Activated gamma-delta T cell treated with Interleukin-2 at 50 U/mL for 16 hours (primary cell): ENCODE results near the gene TINAG.
"Not testable (repeated sequence)": the region's sequence is repeated elsewhere in the genome, so short reads cannot be mapped to it uniquely, and the experiment has no call there.

Source experiments
- DNase-seq: peaks from one replicate; pipeline ENCODE4 v3.0.0-alpha.2; 2020

The TINAG gene

DNA sequence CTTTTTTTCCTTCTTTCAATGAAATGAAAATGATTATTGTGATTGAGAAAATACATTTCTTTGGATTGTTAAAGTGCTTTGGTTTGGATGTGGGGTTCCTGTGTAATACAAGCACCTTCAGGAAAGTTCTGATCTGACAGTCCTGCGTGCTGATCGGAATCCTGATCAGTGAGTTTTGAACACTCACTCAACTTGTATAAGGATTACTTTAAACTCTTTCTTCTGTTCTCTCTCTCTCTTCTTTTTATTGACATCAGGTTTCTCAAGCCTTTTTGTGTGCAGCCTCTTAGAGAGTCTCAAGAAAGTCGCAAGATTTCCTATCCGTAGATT is 710 bp downstream of the TINAG start:
- DNase-seq, result no peak

DNA sequence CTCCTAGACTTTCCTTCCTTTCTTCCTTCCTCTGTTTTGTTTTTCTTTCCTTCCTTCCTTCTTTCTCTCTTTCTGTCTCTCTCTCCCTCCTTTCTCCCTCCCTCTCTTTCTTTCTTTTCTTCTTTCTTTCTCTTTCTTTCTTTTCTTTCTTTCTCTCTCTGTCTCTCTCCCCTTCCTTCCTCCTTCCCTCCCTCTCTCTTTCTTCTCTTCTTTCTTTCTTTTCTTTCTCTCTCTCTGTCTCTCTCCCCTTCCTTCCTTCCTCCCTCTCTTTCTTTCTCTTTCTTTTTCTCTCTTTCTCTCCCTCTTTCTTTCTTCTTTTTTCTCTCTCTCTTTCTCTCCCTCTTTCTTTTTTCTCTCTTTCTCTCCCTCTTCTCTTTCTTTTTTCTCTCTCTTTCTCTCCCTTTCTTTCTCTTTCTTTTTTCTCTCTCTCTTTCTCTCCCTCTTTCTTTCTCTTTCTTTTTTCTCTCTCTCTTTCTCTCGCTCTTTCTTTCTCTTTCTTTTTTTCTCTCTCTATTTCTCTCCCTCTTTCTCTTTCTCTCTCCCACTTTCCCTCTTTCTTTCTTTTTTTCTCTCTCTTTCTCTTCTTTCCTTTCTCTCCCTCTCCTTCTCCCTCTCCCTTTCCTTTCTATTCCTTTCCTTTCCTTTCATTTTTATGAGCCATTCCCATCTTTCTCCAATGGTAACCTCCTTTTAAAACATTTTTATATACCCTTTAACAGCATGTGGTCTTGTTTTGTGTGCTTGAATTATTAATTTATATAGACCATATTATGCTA is 2.3 kb downstream of the TINAG start:
- DNase-seq, result no peak

DNA sequence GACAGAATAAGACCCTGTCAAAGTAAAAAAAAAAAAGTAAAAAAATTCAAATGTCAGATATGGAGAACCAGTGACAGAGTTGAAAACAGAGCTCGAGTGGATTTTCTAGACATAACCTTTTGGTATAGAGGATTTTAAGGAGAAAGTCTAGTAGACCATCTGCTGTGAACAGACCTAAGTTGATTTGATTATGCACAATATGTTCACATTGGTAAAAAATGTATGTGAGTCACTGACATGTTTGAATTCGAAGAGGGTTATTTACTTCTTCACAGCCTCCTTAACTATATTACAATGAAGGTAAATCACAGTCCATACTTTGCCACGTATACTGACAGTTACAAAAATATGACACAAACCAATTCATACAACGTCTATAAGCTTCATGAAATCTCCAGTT is 7.4 kb downstream of the TINAG start:
- DNase-seq, result no peak

DNA sequence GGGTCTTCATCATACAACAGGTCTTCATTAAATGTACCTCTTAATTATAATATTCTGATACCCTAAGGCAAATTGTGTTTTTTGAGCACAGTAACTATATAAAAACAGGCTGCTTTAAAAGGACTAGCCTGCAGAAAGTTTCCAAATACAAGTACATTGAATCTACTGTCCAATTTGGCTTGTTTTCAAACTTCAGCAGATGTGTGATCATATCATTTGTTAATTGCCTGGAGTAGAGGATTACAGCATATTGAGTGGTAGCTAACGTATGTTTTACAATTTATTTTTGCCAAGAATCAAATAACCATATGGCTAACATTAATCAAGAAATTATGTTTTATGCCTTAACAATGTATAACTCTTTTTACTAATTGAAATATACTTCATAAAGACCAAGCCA is 12.6 kb downstream of the TINAG start:
- DNase-seq, result no peak

DNA sequence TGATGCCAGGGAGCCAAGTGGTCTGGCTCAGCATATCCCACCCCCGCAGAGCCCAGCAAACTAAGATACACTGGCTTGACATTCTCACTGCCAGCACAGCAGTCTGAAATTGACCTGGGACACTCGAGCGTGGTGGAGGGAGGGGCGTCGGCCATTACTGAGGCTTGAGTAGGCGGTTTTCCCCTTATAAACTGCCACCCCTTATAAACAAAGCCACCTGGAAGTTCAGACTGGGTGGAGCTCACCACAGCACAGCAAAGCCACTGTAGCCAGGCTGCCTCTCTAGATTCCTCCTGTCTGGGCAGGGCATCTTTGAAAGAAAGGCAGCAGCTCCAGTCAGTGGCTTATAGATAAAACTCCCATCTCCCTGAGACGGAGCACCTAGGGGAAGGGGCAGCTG is 19.4 kb downstream of the TINAG start:
- no peak for DNase-seq

DNA sequence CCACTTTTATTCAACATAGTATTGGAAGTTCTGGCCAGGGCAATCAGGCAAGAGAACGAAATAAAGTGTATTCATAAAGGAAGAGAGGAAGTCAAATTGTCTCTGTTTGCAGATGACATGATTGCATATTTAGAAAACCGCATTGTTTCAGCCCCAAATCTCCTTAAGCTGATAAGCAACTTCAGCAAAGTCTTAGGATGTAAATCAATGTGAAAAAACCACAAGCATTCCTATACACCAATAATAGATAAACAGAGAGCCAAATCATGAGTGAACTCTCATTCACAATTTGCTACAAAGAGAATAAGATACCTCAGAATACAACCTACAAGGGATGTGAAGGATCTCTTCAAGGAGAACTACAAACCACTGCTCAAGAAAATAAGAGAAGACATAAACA is 23.3 kb downstream of the TINAG start:
- not testable (repeated sequence) for DNase-seq

DNA sequence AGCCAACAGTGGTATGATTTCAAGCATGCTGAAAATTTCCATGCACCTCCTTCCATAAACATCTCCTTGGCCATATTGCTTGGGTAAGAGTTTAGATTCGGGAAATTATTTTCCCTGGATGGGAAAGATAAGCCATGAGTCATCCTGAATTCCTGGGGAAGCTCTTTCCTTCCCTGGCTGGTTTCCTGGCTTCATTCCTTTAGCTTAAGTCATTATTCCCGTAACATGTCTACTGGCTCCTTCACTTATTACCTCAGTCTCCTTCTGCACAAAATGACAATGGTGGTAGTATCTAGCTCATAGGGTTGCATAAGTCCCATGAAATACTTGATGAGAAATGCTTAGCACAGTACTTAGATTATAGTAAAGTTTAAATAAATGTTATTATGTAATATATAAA is 27.6 kb downstream of the TINAG start:
- DNase-seq, result no peak

DNA sequence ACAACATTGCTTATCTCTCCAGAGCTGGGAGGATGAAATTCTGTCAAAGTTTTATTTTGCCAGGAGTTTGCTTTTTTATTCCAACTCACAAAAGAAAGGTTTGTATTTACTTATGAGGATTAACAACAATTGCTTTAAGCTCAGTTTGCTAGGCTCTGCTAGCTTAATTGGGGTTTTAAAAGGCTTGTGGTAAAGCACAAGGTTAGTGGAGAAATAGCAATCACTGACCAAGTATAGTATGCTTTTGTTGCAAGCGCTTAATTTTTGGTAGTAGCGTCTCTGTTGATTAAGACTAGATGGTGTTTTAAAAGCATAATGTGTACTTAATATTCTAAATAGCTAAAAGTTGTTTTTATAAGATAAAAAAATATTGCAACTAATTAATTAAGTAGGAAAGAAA is 45.7 kb downstream of the TINAG start:
- no peak for DNase-seq

DNA sequence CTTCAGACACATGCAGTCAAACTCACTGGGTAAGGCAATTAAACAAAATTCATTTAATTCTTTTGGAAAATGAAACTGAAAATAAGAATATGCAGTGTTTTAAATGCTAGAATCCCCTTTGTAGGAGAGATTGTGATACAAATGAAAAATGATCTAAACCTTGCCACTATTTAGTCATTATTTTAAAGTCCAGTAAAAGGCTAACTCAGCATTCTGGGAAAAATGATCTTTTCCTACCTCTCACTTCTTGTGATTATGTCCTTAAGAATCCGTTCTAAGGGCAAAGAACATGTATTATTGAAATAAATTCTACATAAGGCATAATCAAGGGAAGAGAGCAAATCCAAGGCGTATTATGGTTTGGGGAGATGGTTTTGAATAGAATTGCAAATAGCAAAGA is 46.4 kb downstream of the TINAG start:
- no peak for DNase-seq

DNA sequence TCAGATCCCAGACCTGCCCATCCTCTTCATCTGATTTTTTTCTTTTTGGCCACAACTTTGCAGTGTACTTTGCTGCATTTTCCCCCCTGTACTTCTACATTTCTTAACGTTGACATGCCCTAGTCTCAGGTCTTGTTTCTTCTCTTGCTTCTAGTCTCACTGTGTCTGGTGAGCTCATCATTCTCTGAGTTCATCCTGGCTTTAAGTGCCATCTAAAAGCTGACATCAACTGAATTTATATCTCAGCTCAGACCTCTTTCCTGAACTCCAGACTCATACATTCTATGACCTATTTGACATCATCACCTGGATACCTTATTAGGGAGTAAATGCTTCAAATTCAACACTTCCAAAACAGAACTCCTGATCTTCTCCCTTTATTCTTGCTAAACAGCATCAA is 48.9 kb downstream of the TINAG start:
- DNase-seq, result no peak

DNA sequence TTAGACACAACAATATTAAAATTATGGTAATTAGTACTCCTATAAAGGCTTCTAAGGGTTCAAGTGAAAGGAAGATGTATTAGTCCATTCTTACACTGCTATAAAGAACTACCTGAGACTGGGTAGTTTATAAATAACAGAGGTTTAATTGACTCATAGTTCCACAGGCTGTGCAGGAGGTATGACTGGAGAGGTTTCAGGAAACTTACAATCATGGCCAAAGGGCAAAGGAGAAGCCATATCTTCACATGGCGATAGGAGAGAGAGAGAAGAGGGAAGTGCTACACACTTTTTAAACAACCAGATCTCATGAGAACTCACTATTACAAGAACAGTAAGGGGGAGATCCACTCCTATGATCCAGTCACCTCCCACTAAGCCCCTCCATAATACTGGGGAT is 52.9 kb downstream of the TINAG start:
- DNase-seq, result no peak

DNA sequence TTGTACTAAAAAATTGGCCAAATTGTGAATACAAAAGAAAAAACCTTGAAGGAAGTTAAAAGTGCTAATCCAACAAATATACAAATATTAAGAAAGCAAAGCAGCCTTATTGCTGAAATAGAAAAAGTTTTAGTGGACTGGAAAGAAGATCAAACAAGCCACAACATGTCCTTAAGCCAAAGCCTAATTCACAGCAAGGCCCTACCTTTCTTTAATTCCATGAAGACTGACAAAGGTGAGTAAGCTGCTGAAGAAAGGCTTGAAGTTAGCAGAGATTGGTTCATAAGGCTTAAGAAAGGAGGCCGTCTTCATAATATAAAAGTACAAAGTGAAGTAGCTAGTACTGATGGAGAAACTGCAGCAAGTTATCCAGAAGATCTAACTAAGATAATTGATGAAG is 53.5 kb downstream of the TINAG start:
- DNase-seq, result no peak

DNA sequence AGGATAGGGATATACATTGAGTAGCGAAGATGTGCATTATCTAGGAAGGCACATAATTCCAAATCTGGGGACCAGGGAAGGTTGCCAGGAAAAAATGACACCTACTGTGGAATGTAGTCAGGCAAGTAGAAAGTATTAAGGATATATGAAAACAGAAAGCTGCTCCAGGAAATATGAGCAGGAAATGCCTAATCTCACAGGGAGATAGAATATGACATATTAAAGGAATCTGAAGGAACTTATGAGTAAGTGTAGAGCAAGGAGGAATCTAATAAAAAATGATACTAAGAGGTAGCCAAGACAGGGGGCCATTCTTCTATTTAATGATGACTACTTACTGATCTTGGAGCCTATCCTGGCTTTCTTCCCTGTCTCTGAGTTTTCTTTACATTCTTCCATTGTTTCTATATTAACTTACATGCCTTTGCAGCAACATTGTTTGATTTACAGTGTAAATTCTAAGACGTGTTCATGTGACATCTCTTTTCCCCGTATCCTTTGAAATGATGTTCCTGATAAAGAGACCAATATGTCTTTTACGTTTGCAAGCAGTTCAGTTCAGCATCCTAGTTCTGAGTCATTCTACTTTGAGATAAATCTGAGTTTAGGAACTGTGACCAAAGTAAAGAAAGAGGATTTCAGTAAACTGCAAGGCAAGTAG is 58.6 kb downstream of the TINAG start:
- no peak for DNase-seq

DNA sequence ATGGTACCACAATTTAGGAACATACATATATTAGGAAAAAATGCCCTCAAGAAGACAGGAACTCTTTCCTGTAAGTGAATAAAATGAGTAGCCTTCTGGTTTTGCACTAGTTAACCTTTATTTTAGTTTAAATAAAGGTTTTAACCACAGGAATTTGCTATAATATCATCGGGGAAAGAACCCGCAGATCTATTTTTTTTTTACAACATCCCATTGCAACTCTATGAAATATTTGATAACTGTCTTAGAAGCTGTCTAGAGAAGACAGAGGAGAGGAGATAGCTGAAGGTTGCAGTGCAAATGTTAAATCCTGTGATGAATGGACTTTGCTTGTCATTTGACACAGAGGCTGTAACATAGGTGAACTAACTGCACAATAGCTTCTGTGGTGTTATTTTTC is 69.5 kb downstream of the TINAG start:
- no peak for DNase-seq

DNA sequence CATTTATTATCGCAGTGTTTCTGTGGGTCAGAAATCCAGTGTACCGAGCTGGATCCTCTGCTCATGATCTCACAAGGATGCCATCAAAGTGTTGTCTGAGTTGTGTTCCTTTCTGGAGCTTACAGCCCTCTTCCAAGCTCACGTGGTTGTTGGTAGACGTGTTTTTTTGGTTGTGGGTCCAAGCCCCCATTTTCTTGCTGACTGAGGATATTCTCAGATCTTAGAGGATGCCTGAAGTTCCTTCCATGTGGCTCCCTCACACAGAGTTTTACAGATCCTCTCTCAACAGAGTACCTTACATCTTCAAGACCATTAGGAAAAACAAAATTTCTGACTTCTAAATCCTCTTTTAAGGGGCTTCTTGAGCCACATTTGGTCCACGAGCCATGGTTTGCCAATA is 78.1 kb downstream of the TINAG start:
- no peak for DNase-seq

DNA sequence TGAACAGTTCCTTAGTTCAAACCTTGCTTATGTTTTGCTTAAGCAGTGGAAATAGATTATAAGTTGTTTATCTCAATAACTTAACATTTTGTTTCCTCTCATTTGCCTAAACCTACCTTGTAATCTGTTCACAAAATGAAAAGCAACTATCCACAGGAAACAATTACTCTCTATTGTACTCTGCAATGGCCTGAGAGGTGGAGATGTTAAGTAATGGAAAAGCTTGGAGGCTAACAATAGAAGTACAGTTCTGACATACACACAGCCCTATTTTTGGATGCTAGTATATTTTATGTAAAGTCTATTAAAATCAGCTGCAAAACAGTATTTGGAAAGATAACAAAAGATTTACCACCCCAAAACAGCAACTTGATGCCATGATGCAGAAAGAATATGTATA is 82.1 kb downstream of the TINAG start:
- no peak for DNase-seq

DNA sequence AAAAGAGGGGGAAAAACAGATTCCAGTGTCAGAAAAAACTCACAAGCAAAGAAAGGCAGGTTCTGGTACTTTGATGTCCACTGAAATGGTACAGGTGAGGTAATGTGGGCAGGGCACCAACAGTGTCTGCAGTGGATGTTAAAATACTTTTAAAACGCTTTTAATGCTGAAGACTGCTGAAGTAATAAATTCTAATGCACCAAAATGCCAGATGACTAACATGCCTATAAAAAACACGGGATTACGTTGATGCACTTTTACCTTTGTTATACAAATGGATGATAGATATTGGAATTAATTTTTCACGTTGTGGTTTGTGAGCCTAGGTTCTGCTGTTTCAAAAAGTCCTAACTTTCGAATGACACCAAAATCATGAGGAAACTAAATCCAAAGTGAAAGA is 83.3 kb downstream of the TINAG start:
- DNase-seq, result no peak

DNA sequence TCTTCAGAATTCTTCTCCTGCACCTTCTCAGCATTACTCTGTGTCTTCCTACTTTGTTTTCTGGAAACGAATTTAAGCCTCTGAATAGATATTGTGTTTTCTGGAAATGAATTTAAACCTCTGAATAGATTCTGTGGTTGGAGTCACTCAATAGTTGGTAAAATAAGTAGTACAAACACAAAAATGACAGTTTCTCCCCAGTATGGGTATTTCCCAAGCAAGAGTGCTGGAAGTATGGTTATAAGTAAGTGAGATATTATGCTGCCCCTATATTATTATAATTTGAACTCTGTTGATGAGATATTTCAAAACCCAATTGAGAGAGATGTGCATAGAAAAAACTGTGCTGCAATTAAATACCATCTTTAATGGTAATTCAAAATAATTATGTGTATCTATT is 94.9 kb downstream of the TINAG start:
- DNase-seq, result no peak

DNA sequence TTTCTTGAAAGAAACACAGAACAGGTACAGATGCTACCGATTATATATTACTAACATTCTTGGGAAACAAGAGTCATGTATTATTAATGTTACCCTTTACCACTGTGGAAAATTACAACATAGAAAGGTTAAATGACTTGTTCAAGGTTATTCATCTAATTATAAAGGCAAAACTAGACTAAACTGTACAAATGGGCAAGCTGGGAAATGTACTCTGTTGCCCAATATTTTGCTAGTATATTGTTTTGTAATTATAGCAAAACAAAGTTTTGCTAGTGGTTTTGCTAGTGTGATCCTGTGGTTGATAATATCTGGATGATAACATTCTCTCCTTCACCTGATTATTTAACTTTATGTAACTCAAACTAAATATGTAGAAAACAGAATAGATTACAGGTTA is 96.5 kb downstream of the TINAG start:
- no peak for DNase-seq

DNA sequence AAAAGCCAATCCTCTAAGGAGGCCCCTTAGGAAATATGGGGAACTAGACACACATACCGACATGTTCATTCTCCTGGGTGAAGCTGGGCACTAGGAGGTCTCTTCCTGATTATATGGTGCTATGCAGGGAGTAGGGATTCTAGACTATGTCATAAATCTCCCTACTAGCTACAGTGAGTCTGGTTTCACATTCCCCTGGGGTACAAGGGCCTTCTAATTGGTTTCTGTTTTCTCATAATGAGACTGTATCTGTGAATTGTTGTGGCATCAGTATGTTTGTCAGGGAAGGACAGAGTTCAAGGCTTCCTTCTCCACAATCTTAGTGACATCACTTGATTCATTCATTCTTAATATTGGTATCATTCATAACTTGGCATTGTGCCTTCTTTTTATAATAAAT is 103.5 kb downstream of the TINAG start:
- DNase-seq, result no peak

DNA sequence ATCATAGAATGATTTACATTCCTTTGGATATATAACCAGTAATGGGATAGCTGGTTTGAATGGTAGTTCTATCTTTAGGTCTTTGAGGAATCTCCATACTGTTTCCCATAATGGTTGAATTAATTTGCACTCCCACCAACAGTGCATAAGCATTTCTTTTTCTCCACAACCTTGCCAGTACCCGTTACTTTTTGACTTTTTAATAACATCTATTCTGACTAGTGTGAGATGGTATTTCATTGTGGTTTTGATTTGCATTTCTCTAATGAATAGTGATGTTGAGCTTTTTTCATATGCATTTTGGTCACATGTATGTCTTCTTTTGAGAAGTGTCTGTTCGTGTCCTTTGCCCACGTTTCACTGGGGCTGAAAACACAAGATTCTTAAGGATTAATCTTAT is 107.3 kb downstream of the TINAG start:
- no peak for DNase-seq

DNA sequence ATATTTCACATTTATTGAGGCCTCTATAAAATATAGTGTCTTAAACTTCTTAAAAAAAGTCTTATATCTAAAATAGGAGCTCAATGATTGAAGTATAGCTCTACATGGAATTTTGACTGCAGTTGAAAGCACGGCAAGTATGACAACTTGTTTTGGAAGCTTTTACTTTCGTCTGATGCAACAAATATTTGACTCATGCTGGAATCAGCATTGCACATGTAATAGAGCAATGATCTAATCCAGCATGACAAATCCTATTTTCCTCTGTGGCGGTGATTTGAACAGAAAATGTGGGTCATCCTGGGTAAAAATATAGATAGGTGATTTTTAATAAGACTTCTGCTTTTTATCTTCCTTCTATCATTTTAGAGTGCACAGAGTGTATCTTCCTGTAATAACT is 111.6 kb downstream of the TINAG start:
- no peak for DNase-seq

DNA sequence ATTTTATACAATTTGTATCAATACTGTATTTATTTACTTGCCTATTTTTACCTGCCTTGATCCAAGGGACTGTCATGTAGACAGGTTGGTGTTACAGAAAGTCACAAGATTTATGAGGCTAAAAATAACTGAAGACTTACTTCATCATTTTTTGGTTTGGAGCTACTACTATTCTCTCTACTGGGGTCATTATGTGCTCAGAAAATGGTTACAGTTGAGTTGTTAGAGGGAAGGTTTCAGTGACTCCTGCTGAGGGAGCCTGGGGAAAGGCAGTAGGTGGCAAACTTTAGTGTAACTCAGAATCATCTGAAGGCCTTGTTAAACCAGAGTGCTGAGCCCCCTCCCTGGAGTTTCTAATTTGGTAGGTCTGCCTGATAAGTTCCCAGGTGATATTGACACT is 118.8 kb downstream of the TINAG start:
- DNase-seq, result no peak

DNA sequence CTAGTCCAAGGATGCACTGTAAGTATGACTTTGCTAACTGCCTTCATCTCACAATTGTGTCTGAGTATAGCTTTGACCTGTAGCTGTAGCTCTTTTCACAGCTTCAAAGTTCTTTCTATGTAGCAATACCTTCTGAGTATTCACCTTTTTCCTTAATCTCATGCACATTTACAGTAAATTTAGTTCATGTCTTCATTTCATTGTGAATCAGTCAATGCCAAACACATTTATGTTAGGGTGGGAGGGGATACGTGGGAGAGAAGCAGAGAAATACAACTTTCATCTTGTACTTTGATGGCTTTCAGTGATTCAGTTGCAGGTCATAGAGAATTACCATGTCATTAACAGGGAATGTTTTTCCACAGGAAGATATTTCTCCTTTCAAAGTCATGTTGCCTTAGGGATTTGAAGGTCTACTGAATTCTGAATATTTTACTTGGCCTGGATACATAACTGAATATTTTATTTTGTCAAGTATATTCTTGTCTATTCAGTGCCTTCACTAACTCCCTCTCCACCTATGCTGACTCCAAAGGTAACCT is 119.2 kb downstream of the TINAG start:
- DNase-seq, result no peak

DNA sequence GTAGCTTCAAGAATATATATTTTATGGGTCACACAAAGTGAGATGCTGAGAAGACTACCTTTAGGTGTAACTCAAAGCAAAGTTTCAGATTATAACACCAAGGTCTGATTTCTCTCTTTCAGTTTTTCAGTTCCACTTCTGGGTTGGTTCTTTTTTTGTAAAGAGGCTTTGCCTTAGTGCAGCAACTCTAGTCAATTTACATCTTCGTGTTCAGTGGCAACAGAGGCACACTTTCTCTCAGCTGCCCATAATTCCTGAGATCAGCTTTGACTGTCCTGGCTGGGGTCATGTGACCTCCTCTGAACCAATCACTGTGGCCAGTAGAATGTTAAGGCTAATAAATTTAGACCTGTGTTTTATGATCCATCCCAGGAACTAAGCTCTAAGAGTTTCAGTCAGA is 120.2 kb downstream of the TINAG start:
- DNase-seq, result no peak
